Activated naive CD8-positive, alpha-beta T cell treated with anti-CD3 and anti-CD28 coated beads, Interleukin-2, amount 50 U/mL, for 16 hours (primary cell): ENCODE data around the gene IER3.
"Not testable (repeated sequence)": the region's sequence is repeated elsewhere in the genome, so short reads cannot be mapped to it uniquely, and the experiment has no call there.

Experiments
- DNase-seq: peaks from one replicate; pipeline ENCODE4 v3.0.0-alpha.2; 2020; ENCODE audit warnings: low read depth, low spot score

The IER3 gene

GRCh38 chr6:30723843-30724741 lies 20.3 kb downstream of the IER3 start:
- DNase-seq = not testable (repeated sequence)

DNA sequence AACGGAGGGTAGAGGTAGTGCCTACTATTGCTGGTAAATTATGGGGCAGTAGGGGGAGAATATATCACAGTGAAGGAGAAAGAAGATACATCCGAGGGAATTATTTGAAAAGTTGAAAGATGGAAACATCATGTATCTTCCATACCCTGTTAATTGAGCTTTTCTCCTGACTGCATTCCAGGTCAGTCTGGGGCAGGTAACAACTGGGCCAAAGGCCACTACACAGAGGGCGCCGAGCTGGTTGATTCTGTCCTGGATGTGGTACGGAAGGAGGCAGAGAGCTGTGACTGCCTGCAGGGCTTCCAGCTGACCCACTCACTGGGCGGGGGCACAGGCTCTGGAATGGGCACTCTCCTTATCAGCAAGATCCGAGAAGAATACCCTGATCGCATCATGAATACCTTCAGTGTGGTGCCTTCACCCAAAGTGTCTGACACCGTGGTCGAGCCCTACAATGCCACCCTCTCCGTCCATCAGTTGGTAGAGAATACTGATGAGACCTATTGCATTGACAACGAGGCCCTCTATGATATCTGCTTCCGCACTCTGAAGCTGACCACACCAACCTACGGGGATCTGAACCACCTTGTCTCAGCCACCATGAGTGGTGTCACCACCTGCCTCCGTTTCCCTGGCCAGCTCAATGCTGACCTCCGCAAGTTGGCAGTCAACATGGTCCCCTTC lies 21.0 kb downstream of the IER3 start:
- DNase-seq = not testable (repeated sequence)

DNA sequence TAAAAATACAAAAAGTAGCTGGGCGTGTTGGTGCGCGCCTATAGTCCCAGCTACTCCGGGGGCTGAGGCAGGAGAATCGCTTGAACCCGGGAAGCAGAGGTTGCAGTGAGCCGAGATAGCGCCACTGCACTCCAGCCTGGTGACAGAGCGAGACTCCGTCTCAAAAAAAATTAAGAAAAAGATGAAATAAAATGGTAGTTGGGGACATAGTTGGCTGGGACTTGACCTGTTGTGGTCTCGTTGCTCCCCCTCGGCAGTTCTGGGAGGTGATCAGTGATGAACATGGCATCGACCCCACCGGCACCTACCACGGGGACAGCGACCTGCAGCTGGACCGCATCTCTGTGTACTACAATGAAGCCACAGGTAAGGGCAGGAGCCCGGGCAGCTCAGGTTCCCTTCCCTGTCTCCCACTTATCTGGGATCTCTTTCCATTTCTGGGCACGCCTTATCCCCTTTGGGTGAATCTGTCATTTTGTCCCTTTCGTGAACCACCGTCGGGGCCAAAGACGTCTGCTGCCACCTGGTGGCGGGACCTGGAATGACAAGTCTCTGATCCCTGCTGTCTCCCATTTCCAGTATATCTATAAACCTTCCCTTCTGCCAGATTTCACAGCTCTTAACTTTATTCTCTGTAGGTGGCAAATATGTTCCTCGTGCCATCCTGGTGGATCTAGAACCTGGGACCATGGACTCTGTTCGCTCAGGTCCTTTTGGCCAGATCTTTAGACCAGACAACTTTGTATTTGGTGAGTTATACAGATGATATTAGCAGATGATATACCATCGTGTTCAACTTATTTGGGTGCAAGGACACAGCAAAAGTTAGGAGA lies 21.9 kb downstream of the IER3 start:
- DNase-seq = peak; percentile 54

GRCh38 chr6:30722025-30722279 lies 22.4 kb downstream of the IER3 start:
- not testable (repeated sequence) for DNase-seq

- peak; percentile 92 for DNase-seq
These were observed 22.9 kb downstream of the IER3 start for GRCh38 chr6:30721198-30722024.

DNA sequence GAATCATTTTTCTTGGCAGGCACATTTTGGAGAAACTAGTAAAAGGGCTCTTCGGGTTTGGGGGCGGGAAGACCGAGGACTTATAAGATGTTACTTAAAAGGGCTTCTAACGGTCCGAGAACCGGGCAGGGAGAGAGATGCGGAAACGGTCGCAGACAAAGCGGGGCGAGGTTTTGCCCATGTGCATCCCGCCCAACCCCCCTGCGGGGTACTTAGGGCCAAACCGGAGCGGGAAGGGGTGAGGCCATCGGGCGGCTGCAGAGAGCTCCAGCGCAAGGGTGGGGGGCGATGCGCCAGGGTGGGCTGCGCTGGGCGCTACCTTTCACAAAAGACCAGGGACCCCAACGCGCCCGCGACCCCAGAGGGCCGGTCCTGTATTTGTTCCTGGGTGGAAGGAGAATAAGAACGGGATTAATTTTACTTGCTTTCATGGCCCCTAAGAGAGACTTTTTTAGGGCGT lies 23.6 kb downstream of the IER3 start:
- DNase-seq = no peak

- peak; percentile 88 for DNase-seq
These were observed 24.3 kb downstream of the IER3 start, which contains the start of gene TUBB for GRCh38 chr6:30719791-30720737. TSS of gene TUBB (plus strand) at chr6:30720352. CDS start at chr6:30720507, 155 bp downstream.

DNA sequence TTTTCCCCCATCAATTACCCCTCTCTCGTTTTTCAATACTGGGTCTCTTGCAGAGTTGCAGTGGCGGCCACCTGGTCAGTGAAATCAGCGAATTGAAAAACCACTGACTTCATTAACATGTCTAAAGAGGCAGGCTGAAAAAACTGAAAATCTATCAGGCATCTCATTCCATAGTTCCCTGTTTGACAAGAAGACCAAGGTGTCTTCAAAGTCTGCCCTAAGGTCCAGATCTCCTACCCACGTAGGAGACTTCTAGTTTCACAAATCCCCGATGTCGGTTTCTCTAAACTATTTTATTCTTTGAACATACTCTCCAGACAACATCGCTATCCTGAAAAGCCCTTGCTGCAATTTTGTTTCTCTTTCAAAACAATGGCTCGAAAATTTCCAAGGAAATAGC lies 25.0 kb downstream of the IER3 start:
- DNase-seq = no peak

DNA sequence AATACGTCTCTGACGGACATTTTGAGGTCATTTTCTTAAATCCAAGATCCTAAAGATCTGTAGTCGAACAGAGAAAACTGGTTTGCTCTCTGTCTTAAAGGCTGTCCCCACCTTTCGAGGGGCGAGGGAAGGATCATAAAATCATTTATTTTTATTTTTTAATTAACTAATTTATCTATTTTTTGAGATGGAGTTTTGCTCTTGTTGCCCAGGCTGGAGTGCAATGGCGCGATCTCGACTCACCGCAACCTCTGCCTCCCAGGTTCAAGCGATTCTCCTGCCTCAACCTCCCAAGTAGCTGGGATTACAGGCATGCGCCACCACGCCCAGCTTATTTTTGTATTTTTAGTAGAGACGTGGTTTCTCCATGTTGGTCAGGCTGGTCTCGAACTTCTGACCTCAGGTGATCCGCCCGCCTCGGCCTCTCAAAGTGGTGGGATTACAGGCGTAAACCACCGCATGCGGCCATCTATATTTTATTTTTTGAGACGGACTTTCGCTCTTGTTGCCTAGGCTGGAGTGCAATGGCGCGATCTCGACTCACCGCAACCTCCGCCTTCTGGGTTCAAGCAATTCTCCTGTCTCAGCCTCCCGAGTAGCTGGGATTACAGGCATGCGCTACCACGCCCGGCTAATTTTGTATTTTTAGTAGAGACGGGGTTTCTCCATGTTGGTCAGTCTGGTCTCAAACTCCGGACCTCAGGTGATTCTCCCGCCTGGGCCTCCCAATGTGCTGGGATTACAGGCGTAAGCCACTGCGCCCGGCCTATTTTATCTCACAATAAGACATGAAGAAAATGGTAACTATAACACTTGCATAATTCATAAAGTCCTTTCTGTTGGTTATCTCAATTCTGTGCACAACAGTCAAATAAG lies 26.3 kb downstream of the IER3 start:
- not testable (repeated sequence) for DNase-seq

DNA sequence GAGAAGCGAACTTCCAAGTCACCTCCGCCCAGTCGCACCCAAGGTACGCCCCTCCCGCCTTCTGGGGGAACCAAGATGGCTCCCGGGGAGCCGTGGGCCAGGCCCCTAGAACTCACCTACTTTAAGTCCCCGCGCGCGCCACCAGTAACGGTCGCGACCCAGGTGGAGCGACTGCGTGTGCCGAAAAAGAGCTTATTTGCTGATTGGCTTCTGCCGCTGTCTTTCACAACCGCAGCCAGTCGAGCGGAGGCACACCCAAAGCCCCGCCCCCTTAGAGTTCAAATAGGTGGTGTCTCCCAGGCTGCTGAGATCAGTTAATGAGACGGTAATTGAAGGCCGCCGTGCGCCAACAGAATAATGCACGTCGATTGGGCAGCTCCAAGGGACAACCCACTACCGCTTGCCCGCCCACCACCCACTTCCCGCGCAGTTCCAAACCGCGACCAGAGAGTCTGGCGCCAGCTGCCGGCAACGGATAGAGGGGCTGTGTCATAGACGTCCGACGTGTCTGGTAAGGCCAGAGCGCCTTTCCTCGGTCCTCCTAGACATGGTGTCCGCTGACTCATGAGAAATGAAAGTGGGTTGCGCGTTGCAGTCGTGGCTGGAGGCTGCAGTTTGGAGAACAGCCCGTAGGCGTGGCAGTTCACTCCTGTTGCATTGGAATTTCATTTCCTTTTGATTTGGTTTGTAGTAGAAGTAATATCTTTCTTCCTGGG lies 27.1 kb downstream of the IER3 start, which contains the start of gene MDC1:
Gene MDC1 (minus strand): TSS at position 153 of the 716 bp plus-strand sequence. CDS start 2,106 bp downstream, outside the sequence.
- peak; percentile 96 for DNase-seq

- DNase-seq = no peak
These were observed 27.5 kb downstream of the IER3 start for GRCh38 chr6:30716879-30717128.

DNA sequence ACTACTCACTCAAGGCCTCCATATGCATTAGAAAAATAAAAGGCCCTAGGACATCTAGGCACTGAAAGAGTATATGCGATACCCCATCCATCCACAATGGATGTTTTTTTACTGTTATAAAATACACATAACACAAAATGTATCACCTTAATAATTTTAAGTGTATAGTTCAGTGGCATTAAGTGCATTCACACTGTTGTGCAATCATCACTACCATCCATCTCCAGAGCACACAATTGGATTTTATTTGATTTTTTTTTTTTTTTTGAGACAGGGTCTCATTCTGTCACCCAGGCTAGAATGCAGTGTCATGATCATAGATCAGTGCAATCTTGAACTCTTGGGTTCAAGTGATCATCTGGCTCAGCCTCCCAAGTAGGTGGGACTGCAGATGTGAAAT lies 30.1 kb downstream of the IER3 start:
- no peak for DNase-seq

GRCh38 chr6:30712441-30712945 lies 31.9 kb downstream of the IER3 start:
- no peak for DNase-seq

- no peak for DNase-seq
These were observed 32.5 kb downstream of the IER3 start for GRCh38 chr6:30711758-30712380.

DNA sequence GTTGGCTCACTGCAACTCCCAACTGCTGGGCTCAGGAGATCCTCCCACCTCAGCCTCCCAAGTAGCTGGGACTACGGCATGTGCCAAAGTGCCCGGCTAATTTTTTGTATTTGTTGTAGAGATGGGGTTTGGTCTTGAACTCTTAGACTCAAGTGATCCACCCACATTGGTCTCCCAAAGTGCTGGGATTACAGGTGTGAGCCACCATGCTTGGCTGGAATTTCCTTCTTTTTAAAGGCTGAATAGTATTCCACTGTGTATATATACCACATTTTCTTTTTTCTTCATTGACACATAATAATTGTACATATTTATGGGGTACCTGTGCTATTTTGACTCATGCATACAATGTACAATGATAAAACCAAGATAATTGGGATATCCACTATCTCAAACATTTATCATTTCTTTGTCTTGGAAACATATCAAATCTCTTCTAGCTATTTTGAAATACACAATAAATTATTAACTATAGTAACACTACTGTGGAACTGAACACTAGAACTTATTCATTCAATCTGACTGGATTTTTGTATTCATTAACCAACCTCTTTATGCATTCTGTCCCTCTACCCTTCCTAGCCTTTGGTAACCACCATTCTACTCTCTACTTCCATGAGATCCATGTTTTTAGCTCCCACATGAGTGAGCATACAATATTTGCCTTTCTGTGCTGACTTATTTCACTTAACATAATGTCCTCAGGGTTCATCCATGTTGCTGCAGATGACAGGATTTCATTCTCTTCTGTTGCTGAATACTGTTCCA lies 35.1 kb downstream of the IER3 start:
- no peak for DNase-seq

GRCh38 chr6:30707281-30707850 lies 37.0 kb downstream of the IER3 start:
- DNase-seq = no peak

GRCh38 chr6:30705620-30706019 lies 38.7 kb downstream of the IER3 start:
- DNase-seq = no peak
